ENCODE measurements around the gene GPC6. TPM values are rescaled to one million over a fixed set of nuclear protein-coding genes. Genes with fewer than 3 reads are reported as not detected.

The GPC6 gene
- total and polyA plus RNA-seq, 9 of the 15 experiments (the other 6 are each of a cell fraction or from before 2014, with no cell fraction given) = under 0.01 to 0.20 (median 0.01) TPM; not detected in 4

- TF ChIP-seq ZNF518B (CRISPR knock-in tag; IDR thresholded peaks at IDR 0.05) (no peak), DNMT1 (IDR thresholded peaks at IDR 0.05) (no peak), KAT7 (CRISPR knock-in tag; IDR thresholded peaks at IDR 0.05; ENCODE audit: borderline replicate concordance) (no peak), CREB1 (IDR thresholded peaks at IDR 0.05) (no peak), CREB1 (CRISPR knock-in tag; IDR thresholded peaks at IDR 0.05) (no peak)
- TF ChIP-seq, protein P1, sequence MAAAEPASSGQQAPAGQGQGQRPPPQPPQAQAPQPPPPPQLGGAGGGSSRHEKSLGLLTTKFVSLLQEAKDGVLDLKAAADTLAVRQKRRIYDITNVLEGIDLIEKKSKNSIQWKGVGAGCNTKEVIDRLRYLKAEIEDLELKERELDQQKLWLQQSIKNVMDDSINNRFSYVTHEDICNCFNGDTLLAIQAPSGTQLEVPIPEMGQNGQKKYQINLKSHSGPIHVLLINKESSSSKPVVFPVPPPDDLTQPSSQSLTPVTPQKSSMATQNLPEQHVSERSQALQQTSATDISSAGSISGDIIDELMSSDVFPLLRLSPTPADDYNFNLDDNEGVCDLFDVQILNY (CRISPR knock-in tag; IDR thresholded peaks at IDR 0.05) = no peak
Observed at GRCh38 chr13:94455414-94455813, 1228.8 kb downstream of the GPC6 start (continued).

Small RNAs within 50 kb of the gene (small RNA-seq; reads per million reads assigned to genes)
- not detected for gene RNA5SP35
